ENCODE results near the gene SPRR5.

The SPRR5 gene

GRCh38 chr1:152942161-152942560 is 4.8 kb upstream of the SPRR5 start:
- in situ Hi-C loops (cut with MboI; ENCODE audit: low sequenced_read_pairs), result no loop called here

DNA sequence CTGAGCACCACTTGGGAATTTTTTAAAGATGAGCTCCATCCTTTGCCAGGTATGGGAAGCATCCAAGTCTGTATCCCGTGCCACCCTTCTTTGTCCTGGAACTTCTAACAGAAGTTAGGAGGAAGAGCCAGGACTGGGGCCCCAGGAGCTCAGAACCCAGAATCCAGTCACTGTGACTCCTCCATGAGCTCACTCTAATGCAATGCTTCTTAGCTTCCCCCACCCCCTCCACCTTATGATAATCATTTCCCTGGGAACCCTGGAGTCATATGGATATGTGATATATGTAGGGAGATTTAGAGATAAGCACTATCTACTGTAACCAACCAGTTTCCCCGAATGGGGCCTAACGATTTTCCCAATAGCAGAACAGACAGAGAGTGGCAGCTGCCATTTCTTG is 758 bp upstream of the SPRR5 start:
- in situ Hi-C loops (cut with MboI; ENCODE audit: low sequenced_read_pairs), result no loop called here

DNA sequence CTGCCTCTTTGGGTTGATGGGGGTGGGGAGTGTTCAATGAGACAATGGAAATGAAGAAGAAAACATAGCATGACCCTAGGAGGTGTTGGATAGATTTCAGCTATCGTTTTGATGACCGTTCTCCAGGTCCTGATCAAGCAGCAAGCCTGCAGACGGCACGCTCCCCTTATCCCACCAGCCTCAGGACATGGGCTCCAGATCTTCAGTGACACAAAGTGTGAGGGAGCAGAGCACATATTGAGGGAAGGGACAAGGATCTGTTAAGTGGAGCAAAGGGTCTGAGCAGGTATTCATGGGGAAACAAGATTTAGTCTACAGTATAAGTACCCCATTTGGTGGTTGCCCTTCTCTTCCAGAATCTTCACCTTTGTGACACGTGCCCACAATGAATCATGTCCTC is 4.7 kb downstream of the SPRR5 start:
- in situ Hi-C loops (cut with MboI; ENCODE audit: low sequenced_read_pairs), result no loop called here

- in situ Hi-C loops (cut with MboI; ENCODE audit: low sequenced_read_pairs), result no loop called here
Measured at GRCh38 chr1:152953761-152954160, 6.8 kb downstream of the SPRR5 start.

DNA sequence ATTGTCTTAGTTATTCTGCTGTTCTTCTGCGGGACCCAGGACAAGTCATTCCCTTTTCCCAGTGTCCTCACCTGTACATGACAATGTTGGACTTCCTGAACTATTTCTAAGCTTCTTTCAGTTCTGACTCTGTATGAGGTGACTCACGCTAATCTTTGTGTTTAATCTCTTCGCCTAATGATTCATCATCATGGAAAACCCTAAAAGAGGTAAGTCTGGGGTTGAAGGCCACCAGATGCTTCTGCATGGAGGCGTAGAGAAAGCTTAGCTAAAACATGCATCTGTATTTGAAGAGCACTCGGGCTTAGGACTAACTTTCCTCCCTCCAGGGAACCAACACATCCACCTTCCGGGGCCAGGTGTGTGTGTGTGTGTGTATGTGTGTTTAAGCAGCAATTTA is 7.4 kb downstream of the SPRR5 start:
- in situ Hi-C loops (cut with MboI; ENCODE audit: low sequenced_read_pairs), result no loop called here

DNA sequence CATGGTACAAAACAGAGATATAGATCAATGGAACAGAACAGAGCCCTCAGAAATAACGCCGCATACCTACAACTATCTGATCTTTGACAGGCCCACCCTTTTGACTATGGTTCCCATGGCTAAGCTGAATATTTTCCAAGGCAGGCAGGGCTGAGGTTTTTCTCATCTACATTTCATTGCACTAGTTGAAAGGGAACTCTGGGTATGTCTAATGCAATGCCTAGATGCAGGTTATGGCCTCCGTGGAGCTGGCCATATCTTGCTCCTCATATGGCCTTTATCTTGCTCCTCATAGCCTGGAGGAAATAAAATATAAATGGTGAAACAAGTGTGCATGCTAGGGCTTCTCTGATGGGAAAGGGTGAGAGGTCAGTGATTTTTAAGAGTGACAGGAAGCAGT is 10.6 kb downstream of the SPRR5 start:
- in situ Hi-C loops (cut with MboI; ENCODE audit: low sequenced_read_pairs), result no loop called here

DNA sequence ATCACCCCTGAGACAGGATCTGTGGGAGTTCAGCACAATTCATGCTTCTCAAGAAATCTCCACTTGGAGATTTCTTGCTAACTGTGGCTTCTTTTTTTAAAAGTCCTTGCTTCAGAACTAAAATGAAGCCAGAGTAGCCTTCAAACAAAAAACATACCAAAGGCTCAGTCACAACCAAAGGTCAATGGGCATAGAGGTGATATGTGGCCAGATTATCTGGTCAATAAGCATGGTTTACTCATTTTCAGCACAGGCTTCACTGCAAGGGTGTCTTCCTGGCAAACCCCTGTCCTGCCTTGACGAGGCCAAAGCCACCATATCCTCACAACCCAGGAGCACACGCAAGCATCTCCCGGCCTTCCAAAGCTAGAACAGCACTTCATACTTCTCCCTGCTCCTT is 12.3 kb downstream of the SPRR5 start:
- in situ Hi-C loops (cut with MboI; ENCODE audit: low sequenced_read_pairs), result no loop called here

GRCh38 chr1:152959801-152960451 is 12.9 kb downstream of the SPRR5 start:
- in situ Hi-C loops (cut with MboI; ENCODE audit: low sequenced_read_pairs), result no loop called here

- in situ Hi-C loops (cut with MboI; ENCODE audit: low sequenced_read_pairs), result no loop called here
Measured at GRCh38 chr1:152960452-152961044, 13.5 kb downstream of the SPRR5 start.

DNA sequence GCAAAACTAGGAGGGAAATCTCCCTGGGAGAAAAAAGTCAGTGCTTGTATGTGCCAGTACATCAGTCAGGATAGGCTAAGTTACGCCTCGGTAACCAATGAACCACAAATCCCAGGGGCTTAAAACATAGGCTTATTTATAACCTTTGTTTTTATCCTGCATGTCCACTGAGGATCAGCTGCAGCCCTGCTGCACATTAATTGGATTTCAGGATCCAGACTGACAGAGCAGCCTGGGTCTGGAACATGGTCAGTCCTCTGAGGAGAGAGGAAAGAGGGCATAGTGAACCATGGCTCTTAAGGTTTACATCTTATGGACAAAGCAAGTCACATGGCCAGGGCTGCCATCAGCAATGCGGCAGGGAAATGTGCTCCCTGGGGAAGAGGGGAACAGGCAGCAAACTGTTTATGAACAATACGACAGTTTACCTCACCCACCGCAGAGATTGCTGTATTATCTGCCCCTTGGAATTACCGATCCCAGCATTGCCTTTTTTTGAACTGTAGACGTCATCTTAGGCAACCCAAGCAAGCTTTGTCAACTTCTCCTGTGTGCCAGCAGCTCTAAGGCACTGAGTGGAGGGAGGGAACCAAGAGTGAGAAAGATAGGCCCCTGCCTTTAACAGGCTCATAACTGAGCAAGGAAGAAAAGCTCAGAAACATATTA is 14.4 kb downstream of the SPRR5 start:
- in situ Hi-C loops (cut with MboI; ENCODE audit: low sequenced_read_pairs), result no loop called here

DNA sequence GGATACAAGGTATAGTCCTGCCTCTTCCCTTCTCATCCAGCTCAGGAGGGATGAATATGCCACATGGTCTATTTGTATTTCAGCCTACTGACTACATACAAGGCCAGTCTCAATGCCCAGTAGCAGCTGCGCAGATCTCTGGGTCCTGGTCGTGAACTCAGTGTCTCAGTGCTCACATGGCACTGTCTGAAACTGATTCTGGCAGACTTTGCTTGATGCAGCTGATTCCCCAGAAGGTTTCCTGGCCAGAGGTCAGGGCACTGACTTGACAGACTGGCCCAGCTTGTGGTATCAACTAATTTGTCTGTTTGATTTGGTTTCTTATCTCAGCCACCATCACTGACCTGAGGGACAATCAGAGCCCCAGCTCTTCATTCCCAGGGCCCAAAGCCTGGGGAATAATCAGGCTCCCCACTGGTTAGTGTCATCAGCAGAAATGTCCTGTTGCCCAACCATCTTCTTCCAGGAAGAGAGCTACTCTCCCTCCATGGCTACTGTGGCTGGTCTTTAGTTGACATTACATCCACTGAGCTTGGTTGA is 15.9 kb downstream of the SPRR5 start:
- in situ Hi-C loops (cut with MboI; ENCODE audit: low sequenced_read_pairs), result no loop called here

- in situ Hi-C loops (cut with MboI; ENCODE audit: low sequenced_read_pairs), result no loop called here
Measured at GRCh38 chr1:152964536-152964935, 17.5 kb downstream of the SPRR5 start.

DNA sequence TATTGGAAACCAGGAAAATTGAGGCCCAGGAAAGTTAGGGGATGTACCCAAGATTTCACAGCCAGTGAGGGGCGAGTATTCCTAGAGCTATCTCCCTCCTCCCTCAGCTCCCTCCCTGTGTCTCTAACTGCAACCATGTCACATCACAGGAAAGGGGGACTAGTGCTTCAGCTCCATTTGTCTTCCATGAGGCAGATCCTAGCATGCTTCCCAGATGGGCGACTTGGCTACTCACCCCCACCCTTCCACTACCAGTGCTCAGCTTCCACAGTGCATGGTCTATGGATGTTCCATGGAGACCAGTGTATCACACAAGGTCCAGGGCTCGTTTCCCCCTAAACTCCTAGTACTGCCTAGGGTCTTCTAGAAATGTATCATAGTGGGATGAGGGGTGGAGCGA is 18.8 kb downstream of the SPRR5 start:
- in situ Hi-C loops (cut with MboI; ENCODE audit: low sequenced_read_pairs), result no loop called here

GRCh38 chr1:152967201-152967600 is 20.2 kb downstream of the SPRR5 start:
- in situ Hi-C loops (cut with MboI; ENCODE audit: low sequenced_read_pairs), result no loop called here

GRCh38 chr1:152968248-152968647 is 21.2 kb downstream of the SPRR5 start:
- in situ Hi-C loops (cut with MboI; ENCODE audit: low sequenced_read_pairs), result no loop called here

DNA sequence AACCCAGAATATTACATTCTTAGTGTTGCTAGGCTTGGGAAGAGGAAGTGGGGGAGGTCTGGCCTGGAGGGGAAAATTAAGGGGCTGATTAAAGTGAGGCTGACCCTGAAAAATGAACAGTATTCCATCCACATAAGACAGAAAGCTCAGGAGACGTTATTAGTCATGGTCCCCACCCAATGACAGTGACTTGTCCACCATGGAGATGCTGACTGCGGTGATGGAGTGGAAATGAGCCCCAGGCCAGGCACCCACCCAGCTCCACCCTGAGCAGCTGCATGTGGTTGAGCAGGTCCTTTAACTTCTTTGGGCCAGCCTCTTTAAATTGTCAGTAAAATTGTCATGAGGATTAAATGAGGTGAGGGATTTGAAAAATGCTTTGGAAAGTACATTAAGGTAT is 22.0 kb downstream of the SPRR5 start:
- in situ Hi-C loops (cut with MboI; ENCODE audit: low sequenced_read_pairs), result no loop called here

DNA sequence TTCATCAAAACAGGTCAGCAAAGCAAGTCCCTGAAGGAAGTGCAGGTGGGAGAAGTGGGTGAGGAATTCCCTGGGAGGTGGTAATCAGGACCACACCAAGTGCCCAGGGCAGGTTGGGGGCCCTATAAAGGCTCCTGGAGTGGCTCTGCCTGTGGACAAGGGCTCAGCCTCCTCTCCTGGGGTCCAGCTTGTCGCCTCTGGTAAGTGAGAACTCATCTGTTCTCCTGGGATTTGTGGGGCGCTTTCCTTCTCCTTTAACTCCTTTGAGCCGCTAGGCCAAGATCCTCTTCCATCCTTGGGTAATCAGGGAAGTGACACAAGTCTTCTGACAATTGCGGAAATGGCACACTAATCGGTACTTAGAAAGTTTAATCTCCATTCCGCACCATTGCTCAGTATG is 23.5 kb downstream of the SPRR5 start, which contains the start of gene SPRR4:
Gene SPRR4, plus strand, starts transcription at position 154 of the 400 bp plus-strand sequence. CDS start 1,243 bp downstream, outside the sequence.
- in situ Hi-C loops (cut with MboI; ENCODE audit: low sequenced_read_pairs), result no loop called here

DNA sequence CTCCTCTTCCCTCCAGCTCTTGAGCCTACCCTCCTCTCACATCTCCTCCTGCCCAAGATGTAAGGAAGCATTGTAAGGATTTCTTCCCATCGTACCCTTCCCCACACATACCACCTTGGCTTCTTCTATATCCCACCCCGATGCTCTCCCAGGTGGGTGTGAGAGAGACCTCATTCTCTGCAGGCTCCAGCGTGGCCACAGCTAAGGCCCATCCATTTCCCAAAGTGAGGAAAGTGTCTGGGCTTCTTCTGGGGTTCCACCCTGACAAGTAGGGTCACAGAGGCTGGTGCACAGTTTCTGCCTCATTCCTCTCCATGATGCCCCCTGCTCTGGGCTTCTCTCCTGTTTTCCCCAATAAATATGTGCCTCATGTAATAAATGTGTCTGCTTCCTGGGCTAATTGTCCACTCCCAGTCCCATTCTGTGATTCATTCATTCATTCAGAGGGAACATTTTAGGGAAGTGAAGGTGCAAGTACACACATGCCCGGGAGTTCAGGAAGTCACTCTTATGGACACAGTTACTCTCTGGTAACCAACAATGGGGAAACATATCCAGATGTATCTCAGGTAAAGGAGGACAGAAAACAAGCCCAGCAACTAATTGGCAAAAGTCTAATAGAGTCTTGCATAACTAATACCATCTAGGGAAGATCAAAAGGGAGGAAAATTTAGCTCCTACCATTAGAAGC is 25.3 kb downstream of the SPRR5 start:
- in situ Hi-C loops (cut with MboI; ENCODE audit: low sequenced_read_pairs), result no loop called here

GRCh38 chr1:152976688-152977087 is 29.7 kb downstream of the SPRR5 start:
- in situ Hi-C loops (cut with MboI; ENCODE audit: low sequenced_read_pairs), result no loop called here

- in situ Hi-C loops (cut with MboI; ENCODE audit: low sequenced_read_pairs), result no loop called here
Measured at GRCh38 chr1:152977614-152978013, 30.6 kb downstream of the SPRR5 start.

DNA sequence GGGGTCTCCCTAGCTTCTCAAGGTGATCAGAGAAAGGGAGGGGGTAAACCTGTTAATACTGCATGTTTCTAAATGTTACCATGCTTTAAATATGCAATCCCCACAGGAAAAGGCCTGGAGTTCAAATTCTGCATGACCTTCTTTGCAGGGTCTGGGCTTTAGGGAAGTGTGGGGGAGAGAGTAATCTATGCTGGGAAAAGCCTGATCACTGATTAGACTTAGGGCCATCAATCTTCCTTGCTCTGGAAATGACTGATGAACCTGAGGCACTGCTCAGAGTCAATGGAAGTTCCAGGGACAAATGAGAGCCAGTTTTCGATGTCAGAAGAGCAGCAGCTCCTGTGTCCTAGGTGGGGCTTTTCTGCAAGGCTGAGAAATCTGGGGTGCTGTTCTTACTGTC is 33.7 kb downstream of the SPRR5 start:
- in situ Hi-C loops (cut with MboI; ENCODE audit: low sequenced_read_pairs), result no loop called here
